ENCODE measurements around the gene CLIC1.

DNA sequence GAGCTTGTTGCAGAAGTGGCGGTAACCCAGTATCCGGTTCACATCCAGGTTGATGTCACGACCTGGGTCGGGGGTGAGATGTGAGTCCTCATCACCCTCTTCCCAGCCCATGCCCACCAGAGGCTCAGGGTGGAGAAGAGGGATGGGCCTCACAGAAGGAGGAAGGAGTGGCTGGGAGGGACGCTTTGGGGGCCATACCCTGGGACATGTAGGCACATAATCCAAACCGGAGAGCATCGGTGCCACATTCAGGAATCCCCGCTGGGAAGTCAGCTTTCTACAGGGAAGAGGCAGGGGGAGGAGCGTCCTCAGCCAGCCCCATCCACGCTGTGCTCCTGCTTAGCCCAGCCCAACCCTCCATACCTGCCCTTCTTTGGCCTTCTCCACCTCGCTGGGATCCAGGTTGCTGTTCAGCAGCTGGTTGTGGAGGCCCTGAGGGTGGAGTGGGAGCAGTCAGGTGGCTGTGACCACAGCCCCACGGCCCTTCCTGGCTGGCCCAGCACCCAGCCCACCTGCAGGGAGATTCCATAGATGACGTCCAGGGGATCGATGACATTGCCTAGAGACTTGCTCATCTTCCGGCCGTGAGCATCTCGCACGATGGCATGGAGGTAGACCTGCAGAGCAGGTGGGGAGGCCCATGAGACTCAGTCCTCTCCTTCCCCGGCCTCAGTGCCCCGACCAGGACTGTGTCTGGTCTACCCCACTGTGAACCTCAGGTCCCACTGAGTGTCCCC is 44.3 kb upstream of the CLIC1 start:
- no peak for TF ChIP-seq ZNF239 (tag by site-specific recombination; IDR thresholded peaks at IDR 0.05)
- no peak for TF ChIP-seq ZNF157 (tag by site-specific recombination; IDR thresholded peaks at IDR 0.05)
- no peak for TF ChIP-seq ZNF16 (tag by site-specific recombination; IDR thresholded peaks at IDR 0.05; ENCODE audit: low read depth)
- no peak for TF ChIP-seq ZNF280D (tag by site-specific recombination; IDR thresholded peaks at IDR 0.05)
- TF ChIP-seq ZIC2 (tag by site-specific recombination; IDR thresholded peaks at IDR 0.05) = no peak
- no peak for TF ChIP-seq ZBTB7A (tag by site-specific recombination; IDR thresholded peaks at IDR 0.05; ENCODE audit: low read depth)
- no peak for TF ChIP-seq ZNF677 (tag by site-specific recombination; IDR thresholded peaks at IDR 0.05)
- no peak for TF ChIP-seq ZNF133 (tag by site-specific recombination; IDR thresholded peaks at IDR 0.05)
- TF ChIP-seq CTCF (tag by site-specific recombination; IDR thresholded peaks at IDR 0.05) = no peak
- no peak for TF ChIP-seq ZNF747 (tag by site-specific recombination; IDR thresholded peaks at IDR 0.05)

All from HEK293 (cell line).